GM12878 (cell line): ENCODE measurements around the gene ABCA7. TPM values are rescaled to one million over a fixed set of nuclear protein-coding genes. Genes with fewer than 3 reads are reported as not detected.
A peak's percentile ranks its signal among the peaks of the same experiment; 100 is the strongest.

Source experiments
- ATF3 ChIP-seq: IDR thresholded peaks from 2 replicates; pipeline ENCODE4 v1.6.1; 2011; ENCODE audit warnings: low read depth, mild to moderate bottlenecking, low read length, moderate library complexity, borderline replicate concordance; ENCODE audit errors: extremely low read depth
- BCL11A ChIP-seq: IDR thresholded peaks from 2 replicates; pipeline ENCODE4 v1.6.1; 2011; ENCODE audit warnings: low read depth, low read length
- BCL3 ChIP-seq: IDR thresholded peaks from 2 replicates; pipeline ENCODE4 v1.6.1; 2011; ENCODE audit warnings: borderline replicate concordance, low read depth, mild to moderate bottlenecking, moderate library complexity, low read length; ENCODE audit not compliant: insufficient read depth, poor library complexity, severe bottlenecking
- CBX3 ChIP-seq: fragments of 200-600 bp; sonication (generic); IDR thresholded peaks from 2 replicates; pipeline ENCODE4 v1.6.1; 2016; ENCODE audit warnings: low read depth, borderline replicate concordance
- CHD1 ChIP-seq: IDR thresholded peaks from 2 replicates; pipeline ENCODE4 v1.6.1; 2012; ENCODE audit warnings: low read depth, low read length, improper control_type of control experiment
- CREM ChIP-seq: IDR thresholded peaks from 2 replicates; pipeline ENCODE4 v1.6.1; 2014; ENCODE audit warnings: antibody characterized with exemption, low read depth
- HDAC2 ChIP-seq: fragments of 200-600 bp; sonication (generic); IDR thresholded peaks from 2 replicates; pipeline ENCODE4 v1.6.1; 2017
- HDGF ChIP-seq: fragments of 450-650 bp; IDR thresholded peaks from 2 replicates; pipeline ENCODE4 v1.6.1; 2016; ENCODE audit warnings: antibody characterized with exemption
- IKZF2 ChIP-seq, 2 experiments: fragments of 450-650 bp; IDR thresholded peaks; 2 replicates each; pipeline ENCODE4 v1.6.1; 2017; ENCODE audit warnings: mild to moderate bottlenecking in 2 of 2, moderate library complexity in 2 of 2
- IRF4 ChIP-seq: IDR thresholded peaks from 2 replicates; pipeline ENCODE4 v1.6.1; 2011; ENCODE audit warnings: low read depth, low read length
- JUND ChIP-seq: IDR thresholded peaks from 2 replicates; pipeline ENCODE4 v1.6.1; 2012; ENCODE audit warnings: low read depth, mild to moderate bottlenecking, low read length, improper control_type of control experiment, moderate library complexity
- KDM1A ChIP-seq: fragments of 200-600 bp; sonication (generic); IDR thresholded peaks from 2 replicates; pipeline ENCODE4 v1.6.1; 2016; ENCODE audit warnings: borderline replicate concordance
- MAX ChIP-seq: IDR thresholded peaks from 2 replicates; pipeline ENCODE4 v1.6.1; 2012; ENCODE audit warnings: low read depth, low read length, improper control_type of control experiment
- NFYA ChIP-seq: IDR thresholded peaks from 2 replicates; pipeline ENCODE4 v1.6.1; 2011; ENCODE audit warnings: low read depth, mild to moderate bottlenecking, low read length, improper control_type of control experiment, borderline replicate concordance
- PAX5 ChIP-seq: IDR thresholded peaks from 2 replicates; pipeline ENCODE4 v1.6.1; 2011; ENCODE audit warnings: low read depth, low read length, borderline replicate concordance
- PML ChIP-seq: IDR thresholded peaks from 2 replicates; pipeline ENCODE4 v1.6.1; 2012; ENCODE audit warnings: low read length, inconsistent platforms
- POLR2AphosphoS5 ChIP-seq: IDR thresholded peaks from 2 replicates; pipeline ENCODE4 v1.6.1; 2011; ENCODE audit warnings: mild to moderate bottlenecking, low read length, inconsistent platforms
- RCOR1 ChIP-seq: conservative IDR thresholded peaks from 2 replicates; pipeline ENCODE4 v1.6.1; 2012; ENCODE audit warnings: low read depth, low read length, improper control_type of control experiment
- SIN3A ChIP-seq: IDR thresholded peaks from 2 replicates; pipeline ENCODE4 v1.6.1; 2012; ENCODE audit warnings: low read depth, low read length, improper control_type of control experiment
- SRF ChIP-seq, 2 experiments: IDR thresholded peaks; 2 replicates each; pipeline ENCODE4 v1.6.1; 2011; ENCODE audit warnings: low read depth in 2 of 2, low read length in 2 of 2, mild to moderate bottlenecking in 1 of 2, moderate library complexity in 1 of 2
- STAT1 ChIP-seq: fragments of 450-650 bp; conservative IDR thresholded peaks from 2 replicates; pipeline ENCODE4 v1.6.1; 2014; ENCODE audit warnings: antibody characterized with exemption, mild to moderate bottlenecking
- TARDBP ChIP-seq: IDR thresholded peaks from 2 replicates; pipeline ENCODE4 v1.6.1; 2016; ENCODE audit warnings: borderline replicate concordance
- ZBTB33 ChIP-seq: fragments of 450-650 bp; IDR thresholded peaks from 2 replicates; pipeline ENCODE4 v1.6.1; 2017; ENCODE audit warnings: mild to moderate bottlenecking
- ZNF24 ChIP-seq: fragments of 450-650 bp; IDR thresholded peaks from 2 replicates; pipeline ENCODE4 v1.6.1; 2017; ENCODE audit warnings: antibody characterized with exemption, mild to moderate bottlenecking
- ZNF592 ChIP-seq: fragments of 450-650 bp; IDR thresholded peaks from 2 replicates; pipeline ENCODE4 v1.6.1; 2017; ENCODE audit warnings: mild to moderate bottlenecking, moderate library complexity
- polyA plus RNA-seq, 11 experiments: library from polyadenylated mRNA; depleted of rRNA in 4 of 11; unstranded in 6 of 11; stranded (reverse) in 5 of 11; fragments of >200 nt; fragmentation: Nextera tagmentation in 4 of 11; fragmentation: Illumina TruSeq in 1 of 11; extraction: Ambion mirVana in 4 of 11; extraction: Trizol in 1 of 11; gene quantifications; 1 replicate in 1 of 11; 2 replicates in 10 of 11; pipeline versions ENCODE4 v1.2.1 to v1.2.3, GENCODE V29; 2011 to 2016; ENCODE audit warnings: inconsistent platforms in 2 of 11, missing spikeins in 2 of 11, low read depth in 1 of 11
- total RNA-seq, 4 experiments: library from RNA; depleted of rRNA in 3 of 4; stranded (reverse); fragments of >200 nt in 3 of 4; fragmentation: Illumina TruSeq in 1 of 4; extraction: Trizol in 1 of 4; gene quantifications; 2 replicates each; pipeline versions ENCODE4 v1.2.1 to v1.2.3, GENCODE V29; 2013 to 2021

ABCA7 gene
- total and polyA plus RNA-seq, 10 of the 15 experiments (the other 5 are each of a cell fraction or from before 2014, with no cell fraction given): 1.0 to 49.5 (median 14.8) TPM

- no peak for TF ChIP-seq TARDBP
- TF ChIP-seq JUND: no peak
- no peak for TF ChIP-seq KDM1A
- no peak for TF ChIP-seq HDAC2
- TF ChIP-seq BCL3: peak; percentile 78
- 0 out of 2 replicates have a peak, but pooled peaks have one; percentile 9 for TF ChIP-seq MAX
- TF ChIP-seq ATF3: no peak
- TF ChIP-seq ZBTB33: no peak
- TF ChIP-seq IRF4: no peak
- 0 out of 2 replicates have a peak, but pooled peaks have one; percentile 9 for TF ChIP-seq CREM
- no peak for TF ChIP-seq RCOR1
- TF ChIP-seq HDGF: no peak
- no peak for TF ChIP-seq CHD1
- no peak for TF ChIP-seq SIN3A
- TF ChIP-seq STAT1: no peak
- TF ChIP-seq NFYA: no peak
- no peak for TF ChIP-seq SRF (IDR thresholded peaks at IDR 0.05; ENCODE audit: low read depth in 2 of 2, low read length in 2 of 2)
- no peak for TF ChIP-seq CBX3
- TF ChIP-seq ZNF592: no peak
- TF ChIP-seq ZNF24: no peak
- peak; percentile 66 for TF ChIP-seq POLR2AphosphoS5
- no peak for TF ChIP-seq BCL11A
- peak; percentile 78 for TF ChIP-seq PML
- TF ChIP-seq PAX5: peak; percentile 33; the same call in 1 of the 2 replicates
- peak; percentile 60 to 65; a peak in 2 of 4 replicates for TF ChIP-seq IKZF2 (IDR thresholded peaks at IDR 0.05)
Measured at GRCh38 chr19:1087813-1088415, 48.0 kb downstream of the ABCA7 start (continued).
